ENCODE results near the gene DPH1.

The DPH1 gene

DNA sequence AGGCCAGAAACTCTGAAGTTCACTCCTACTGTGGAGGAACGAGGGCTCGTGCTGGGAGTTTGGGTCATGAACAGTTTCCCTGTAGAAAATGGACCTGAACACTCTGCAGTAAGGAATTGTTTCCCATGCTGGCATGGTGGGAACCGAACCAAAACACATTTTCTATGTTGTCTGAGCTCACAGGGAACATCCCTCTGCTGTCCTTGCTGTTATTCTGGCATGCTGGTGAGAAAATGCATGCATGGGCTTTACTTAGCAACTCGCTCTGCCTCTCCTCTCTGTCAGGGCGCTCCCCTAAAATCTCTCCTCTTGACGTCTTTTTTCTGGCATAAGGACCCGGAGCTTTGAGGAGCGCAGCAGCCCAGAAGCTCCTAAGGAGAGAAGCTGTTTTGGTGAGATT is 10.2 kb upstream of the DPH1 start:
- TF ChIP-seq, protein P1, sequence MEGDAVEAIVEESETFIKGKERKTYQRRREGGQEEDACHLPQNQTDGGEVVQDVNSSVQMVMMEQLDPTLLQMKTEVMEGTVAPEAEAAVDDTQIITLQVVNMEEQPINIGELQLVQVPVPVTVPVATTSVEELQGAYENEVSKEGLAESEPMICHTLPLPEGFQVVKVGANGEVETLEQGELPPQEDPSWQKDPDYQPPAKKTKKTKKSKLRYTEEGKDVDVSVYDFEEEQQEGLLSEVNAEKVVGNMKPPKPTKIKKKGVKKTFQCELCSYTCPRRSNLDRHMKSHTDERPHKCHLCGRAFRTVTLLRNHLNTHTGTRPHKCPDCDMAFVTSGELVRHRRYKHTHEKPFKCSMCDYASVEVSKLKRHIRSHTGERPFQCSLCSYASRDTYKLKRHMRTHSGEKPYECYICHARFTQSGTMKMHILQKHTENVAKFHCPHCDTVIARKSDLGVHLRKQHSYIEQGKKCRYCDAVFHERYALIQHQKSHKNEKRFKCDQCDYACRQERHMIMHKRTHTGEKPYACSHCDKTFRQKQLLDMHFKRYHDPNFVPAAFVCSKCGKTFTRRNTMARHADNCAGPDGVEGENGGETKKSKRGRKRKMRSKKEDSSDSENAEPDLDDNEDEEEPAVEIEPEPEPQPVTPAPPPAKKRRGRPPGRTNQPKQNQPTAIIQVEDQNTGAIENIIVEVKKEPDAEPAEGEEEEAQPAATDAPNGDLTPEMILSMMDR (conservative IDR thresholded peaks at IDR 0.05; ENCODE audit: low read length): no peak
- no peak for TF ChIP-seq EZH2phosphoT487 (IDR thresholded peaks at IDR 0.05; ENCODE audit: borderline replicate concordance)
- Histone ChIP-seq H3K9me3 (ENCODE audit: insufficient read depth, low read depth, low read length) (no peaks in the 10 kb centered on the region), H3K9me2 (replicated peaks; ENCODE audit: low read depth, low read length) (no peaks in the 10 kb centered on the region), H3K27me3 (ENCODE audit: insufficient read depth, low read length, poor library complexity, severe bottlenecking) (peaks cover 6% of the 10 kb centered on the region), H3K4me1 (ENCODE audit: insufficient read depth, low read length, poor library complexity, severe bottlenecking) (peaks cover 32% of the 10 kb centered on the region), H2AFZ (ENCODE audit: low read length) (no peak overlapping the region), H3F3A (ENCODE audit: low read depth) (no peaks in the 10 kb centered on the region), H4K20me1 (ENCODE audit: insufficient read depth, low read length, poor library complexity, severe bottlenecking) (no peaks in the 10 kb centered on the region), H3K36me3 (ENCODE audit: insufficient read depth, low read length) (no peaks in the 10 kb centered on the region), H3K9ac (ENCODE audit: low read depth, low read length, poor library complexity, severe bottlenecking) (no peak overlapping the region), H3K79me2 (ENCODE audit: insufficient read depth, low read length) (no peaks in the 10 kb centered on the region; the same call in 1 of the 2 replicates), H3K4me3 (ENCODE audit: low read length, poor library complexity, severe bottlenecking) (no peak overlapping the region), H3K4me2 (ENCODE audit: low read depth, low read length, poor library complexity, severe bottlenecking) (peak overlapping the region; percentile 64)

DNA sequence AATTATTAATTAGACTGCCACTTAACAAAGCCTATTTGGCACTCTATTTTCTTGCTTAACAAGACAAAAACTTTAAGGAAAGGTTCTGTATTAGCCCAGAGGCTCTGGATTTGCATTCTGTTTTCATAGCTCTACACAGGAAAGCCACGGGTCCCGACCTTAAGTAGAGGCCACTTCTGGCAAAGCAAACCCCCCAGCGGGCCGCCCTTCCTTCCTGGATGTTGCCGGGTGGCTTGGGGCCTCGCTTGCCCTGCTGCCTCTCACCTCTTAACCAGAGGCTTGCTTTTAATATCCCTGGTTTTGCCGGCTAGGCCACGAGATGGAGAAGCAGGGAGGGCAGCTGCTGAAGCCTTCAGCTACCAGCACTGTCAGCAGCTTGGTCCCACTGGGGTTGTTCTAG is 9.2 kb upstream of the DPH1 start:
- H2AFZ ChIP-seq (ENCODE audit: low read length): peak overlapping the region; percentile 61; the same call in 1 of the 2 replicates
- peak overlapping the region; percentile 64 for H3K4me2 ChIP-seq (ENCODE audit: low read depth, low read length, poor library complexity, severe bottlenecking)
- H4K20me1 ChIP-seq (ENCODE audit: insufficient read depth, low read length, poor library complexity, severe bottlenecking): no peaks in the 10 kb centered on the region
- H3K4me1 ChIP-seq (ENCODE audit: insufficient read depth, low read length, poor library complexity, severe bottlenecking): peaks cover 35% of the 10 kb centered on the region
- H3K27me3 ChIP-seq (ENCODE audit: insufficient read depth, low read length, poor library complexity, severe bottlenecking): peaks cover 15% of the 10 kb centered on the region
- H3F3A ChIP-seq (ENCODE audit: low read depth): no peaks in the 10 kb centered on the region
- no peak for TF ChIP-seq EZH2phosphoT487 (IDR thresholded peaks at IDR 0.05; ENCODE audit: borderline replicate concordance)
- TF ChIP-seq, protein P1 (conservative IDR thresholded peaks at IDR 0.05; ENCODE audit: low read length): no peak
- H3K4me3 ChIP-seq (ENCODE audit: low read length, poor library complexity, severe bottlenecking): peak overlapping the region; percentile 53
- H3K9me2 ChIP-seq (replicated peaks; ENCODE audit: low read depth, low read length): no peaks in the 10 kb centered on the region
- no peaks in the 10 kb centered on the region for H3K9me3 ChIP-seq (ENCODE audit: insufficient read depth, low read depth, low read length)
- H3K79me2 ChIP-seq (ENCODE audit: insufficient read depth, low read length): no peaks in the 10 kb centered on the region; the same call in 1 of the 2 replicates
- no peaks in the 10 kb centered on the region for H3K36me3 ChIP-seq (ENCODE audit: insufficient read depth, low read length)
- H3K9ac ChIP-seq (ENCODE audit: low read depth, low read length, poor library complexity, severe bottlenecking): peak overlapping the region; percentile 62

DNA sequence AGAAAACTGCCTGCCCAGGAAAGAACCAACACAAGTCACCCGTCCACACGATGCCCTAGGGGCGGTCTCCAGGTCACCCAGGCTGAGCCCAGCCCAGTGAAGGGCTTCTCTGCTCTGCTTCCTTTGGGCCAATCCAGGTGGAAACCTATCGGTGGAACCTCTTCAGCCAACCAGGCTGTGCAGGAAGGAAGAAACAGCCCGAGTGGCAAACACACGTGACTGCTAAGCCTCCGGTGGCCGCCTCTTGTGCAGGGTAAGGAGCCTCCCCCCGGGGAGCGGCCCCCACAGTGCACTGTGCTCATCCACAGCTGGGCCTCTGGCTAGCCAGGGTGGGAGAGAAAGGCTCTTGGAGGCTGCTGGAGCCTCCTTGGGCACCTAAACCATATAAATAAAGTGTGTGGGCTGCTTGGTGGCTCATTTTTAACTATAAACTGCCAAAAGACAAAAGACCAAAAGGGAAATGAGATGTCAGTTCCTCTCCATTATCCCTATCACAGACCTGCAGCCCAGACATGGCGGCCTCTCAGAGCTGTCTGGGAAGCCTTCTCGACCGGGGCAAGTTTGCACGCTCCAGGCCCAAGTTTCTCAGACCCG is 7.2 kb upstream of the DPH1 start:
- no peaks in the 10 kb centered on the region; the same call in 1 of the 2 replicates for H3K79me2 ChIP-seq (ENCODE audit: insufficient read depth, low read length)
- H4K20me1 ChIP-seq (ENCODE audit: insufficient read depth, low read length, poor library complexity, severe bottlenecking): no peaks in the 10 kb centered on the region
- H3K9me3 ChIP-seq (ENCODE audit: insufficient read depth, low read depth, low read length): no peaks in the 10 kb centered on the region
- H2AFZ ChIP-seq (ENCODE audit: low read length): peak overlapping the region; percentile 64; the same call in 1 of the 2 replicates
- peak overlapping the region; percentile 67 for H3K4me2 ChIP-seq (ENCODE audit: low read depth, low read length, poor library complexity, severe bottlenecking)
- TF ChIP-seq EZH2phosphoT487 (IDR thresholded peaks at IDR 0.05; ENCODE audit: borderline replicate concordance): no peak
- peaks cover 35% of the 10 kb centered on the region for H3K4me1 ChIP-seq (ENCODE audit: insufficient read depth, low read length, poor library complexity, severe bottlenecking)
- peaks cover 18% of the 10 kb centered on the region for H3K27me3 ChIP-seq (ENCODE audit: insufficient read depth, low read length, poor library complexity, severe bottlenecking)
- H3F3A ChIP-seq (ENCODE audit: low read depth): no peaks in the 10 kb centered on the region
- H3K9ac ChIP-seq (ENCODE audit: low read depth, low read length, poor library complexity, severe bottlenecking): peak overlapping the region; percentile 56
- H3K36me3 ChIP-seq (ENCODE audit: insufficient read depth, low read length): no peaks in the 10 kb centered on the region
- peak overlapping the region; percentile 65 for H3K4me3 ChIP-seq (ENCODE audit: low read length, poor library complexity, severe bottlenecking)
- no peaks in the 10 kb centered on the region for H3K9me2 ChIP-seq (replicated peaks; ENCODE audit: low read depth, low read length)

DNA sequence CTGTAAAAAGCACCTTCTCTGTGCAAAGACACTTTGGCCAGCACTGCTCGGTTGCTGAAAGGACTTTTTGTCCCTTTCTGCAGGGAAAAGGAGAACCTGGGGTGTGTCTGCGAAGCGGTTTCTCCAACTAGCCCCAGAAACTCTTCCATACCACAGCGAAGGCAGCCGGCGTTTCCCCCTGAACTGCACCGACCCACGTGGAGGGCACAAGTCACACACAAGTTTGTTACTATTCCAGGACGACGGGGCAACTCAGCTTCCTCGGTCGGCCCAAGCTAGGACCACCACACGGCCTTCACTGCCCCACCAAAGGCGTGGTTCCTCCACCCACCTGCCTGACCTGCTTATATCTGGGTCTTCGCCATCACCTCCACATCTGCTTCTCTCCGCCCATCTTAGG is 6.7 kb upstream of the DPH1 start:
- no peaks in the 10 kb centered on the region for H3F3A ChIP-seq (ENCODE audit: low read depth)
- peak overlapping the region; percentile 56 for H3K9ac ChIP-seq (ENCODE audit: low read depth, low read length, poor library complexity, severe bottlenecking)
- no peaks in the 10 kb centered on the region; the same call in 1 of the 2 replicates for H3K79me2 ChIP-seq (ENCODE audit: insufficient read depth, low read length)
- no peak for TF ChIP-seq EZH2phosphoT487 (IDR thresholded peaks at IDR 0.05; ENCODE audit: borderline replicate concordance)
- TF ChIP-seq, protein P1 (conservative IDR thresholded peaks at IDR 0.05; ENCODE audit: low read length): no peak
- no peaks in the 10 kb centered on the region for H3K36me3 ChIP-seq (ENCODE audit: insufficient read depth, low read length)
- peaks cover 18% of the 10 kb centered on the region for H3K27me3 ChIP-seq (ENCODE audit: insufficient read depth, low read length, poor library complexity, severe bottlenecking)
- peak overlapping the region; percentile 65 for H3K4me3 ChIP-seq (ENCODE audit: low read length, poor library complexity, severe bottlenecking)
- H3K9me2 ChIP-seq (replicated peaks; ENCODE audit: low read depth, low read length): no peaks in the 10 kb centered on the region
- no peaks in the 10 kb centered on the region for H3K9me3 ChIP-seq (ENCODE audit: insufficient read depth, low read depth, low read length)
- peaks cover 35% of the 10 kb centered on the region for H3K4me1 ChIP-seq (ENCODE audit: insufficient read depth, low read length, poor library complexity, severe bottlenecking)
- 0 out of 2 replicates have a peak overlapping the region, but pooled peaks have one; percentile 64 for H2AFZ ChIP-seq (ENCODE audit: low read length)
- no peaks in the 10 kb centered on the region for H4K20me1 ChIP-seq (ENCODE audit: insufficient read depth, low read length, poor library complexity, severe bottlenecking)
- peak overlapping the region; percentile 67 for H3K4me2 ChIP-seq (ENCODE audit: low read depth, low read length, poor library complexity, severe bottlenecking)
